GM20431 (cell line): ENCODE results near the gene BBX.

Experiments used
- in situ Hi-C: fragments of 300-500 bp; cut with MseI, MboI; formaldehyde crosslinking; loops from one replicate; pipeline ENCODE4 v1.15.0; 2020; ENCODE audit warnings: low sequenced_read_pairs; ENCODE audit not compliant: unreplicated experiment

The BBX gene

DNA sequence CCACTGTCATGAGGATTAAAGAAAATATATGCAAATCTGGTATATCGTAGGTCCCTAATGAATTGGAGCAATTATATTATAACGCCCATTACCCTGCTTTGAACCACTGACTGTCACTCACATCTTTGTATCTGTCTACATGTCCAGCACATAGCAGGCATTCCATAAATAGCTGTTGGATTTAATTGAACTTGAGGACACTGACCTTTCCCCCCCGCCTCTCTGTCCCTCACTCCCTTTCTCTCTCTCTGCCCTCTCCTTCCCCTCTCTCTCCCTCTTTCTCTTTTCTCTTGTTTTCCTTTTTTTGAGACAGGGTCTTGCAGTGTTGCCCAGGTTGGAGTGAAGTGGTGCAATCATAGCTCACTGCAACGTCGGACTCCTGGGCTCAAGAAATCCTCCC lies 335.1 kb downstream of the BBX start:
- in situ Hi-C loops = no loop called here

DNA sequence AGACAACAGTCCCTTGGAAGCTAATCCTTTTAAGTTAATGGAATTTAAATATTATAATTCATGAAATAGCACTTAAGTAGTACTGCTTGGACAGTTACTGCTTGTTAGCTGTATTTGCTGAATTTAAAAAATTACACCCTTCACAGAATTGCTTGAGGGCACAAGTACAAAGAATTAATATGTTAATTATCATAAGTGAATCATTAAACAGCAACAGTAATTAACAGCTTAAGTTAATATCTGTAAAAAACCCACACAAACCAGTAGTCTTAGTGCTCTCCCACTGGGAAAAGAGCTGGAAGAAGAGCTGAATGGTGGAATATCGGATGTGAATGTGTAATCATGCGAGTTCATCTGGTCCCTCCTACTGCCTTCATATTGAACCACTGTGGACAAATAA lies 336.1 kb downstream of the BBX start:
- in situ Hi-C loops = no loop called here
